Keratinocyte (primary cell): ENCODE data around the gene ATXN2L.

Experiments used
- CTCF ChIP-seq, 3 experiments: IDR thresholded peaks in 1 of 3; conservative IDR thresholded peaks in 1 of 3; optimal IDR thresholded peaks in 1 of 3; 2 replicates in 2 of 3; 3 replicates in 1 of 3; pipeline versions ENCODE3 to v1.5.1; 2011; ENCODE audit warnings: low read length in 3 of 3, mild to moderate bottlenecking in 3 of 3, moderate library complexity in 2 of 3, control low read depth in 1 of 3, inconsistent platforms in 1 of 3; ENCODE audit not compliant: insufficient read depth in 2 of 3; ENCODE audit errors: extremely low read depth in 1 of 3
- EZH2 ChIP-seq: IDR thresholded peaks from one replicate; pipeline ENCODE4 v1.6.1; 2012; ENCODE audit warnings: inconsistent platforms, mild to moderate bottlenecking, low read length, moderate library complexity

GRCh38 chr16:28830531-28830930 is 7.7 kb downstream of the ATXN2L start:
- TF ChIP-seq CTCF (optimal IDR thresholded peaks at IDR 0.05 in 1 of 3, IDR thresholded peaks at IDR 0.05 in 1 of 3, conservative IDR thresholded peaks at IDR 0.05 in 1 of 3; ENCODE audit: extremely low read depth in 1 of 3, insufficient read depth in 2 of 3, low read length in 3 of 3) = no peak
- no peak for TF ChIP-seq EZH2
